ENCODE data around the gene VWC2.

DNA sequence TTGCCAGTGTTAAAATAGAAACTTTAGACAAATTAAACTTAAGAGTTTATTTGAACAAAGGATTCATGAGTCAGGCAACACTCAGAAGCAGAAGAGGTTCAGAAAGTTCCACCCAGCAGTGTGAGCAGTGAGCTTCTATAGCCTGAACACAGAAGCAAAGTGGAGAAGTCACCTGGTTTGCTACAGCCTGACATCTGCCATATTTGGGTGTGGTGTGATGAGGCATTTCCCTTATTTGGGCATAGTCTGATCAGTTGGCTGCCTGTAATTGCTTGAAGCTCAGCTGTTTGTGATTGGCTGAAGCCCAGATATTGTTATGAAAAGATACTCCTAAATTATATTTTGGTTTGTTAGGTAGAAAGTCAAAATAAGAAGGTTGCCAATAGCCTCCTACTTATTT is 39.1 kb downstream of the VWC2 start:
- no peak for TF ChIP-seq CTCF (IDR thresholded peaks at IDR 0.05)
- no peak for TF ChIP-seq POLR2A (IDR thresholded peaks at IDR 0.05)

Measured in body of pancreas (tissue), 4 donors.